PFSK-1 (cell line): Measurements from ENCODE around the gene HMCES.

Experiments
- FOXP2 ChIP-seq: optimal IDR thresholded peaks from 2 replicates; pipeline ENCODE3; 2011; ENCODE audit warnings: borderline replicate concordance, control low read depth, inconsistent platforms; ENCODE audit not compliant: insufficient read depth; ENCODE audit errors: extremely low read length, extremely low read depth
- POLR2AphosphoS5 ChIP-seq: IDR thresholded peaks from 2 replicates; pipeline ENCODE4 v1.6.1; 2012; ENCODE audit warnings: low read depth, mild to moderate bottlenecking, control low read depth, low read length, moderate library complexity
- SIN3A ChIP-seq: IDR thresholded peaks from 2 replicates; pipeline ENCODE4 v1.6.1; 2012; ENCODE audit warnings: mild to moderate bottlenecking, low read length, moderate library complexity, borderline replicate concordance; ENCODE audit not compliant: insufficient read depth
- TAF1 ChIP-seq: IDR thresholded peaks from 2 replicates; pipeline ENCODE4 v1.6.1; 2012; ENCODE audit warnings: low read length, control low read depth, borderline replicate concordance; ENCODE audit not compliant: insufficient read depth
- TF ChIP-seq, protein P1 (sequence below), 2 experiments: IDR thresholded peaks; 2 replicates each; pipeline versions ENCODE4 v1.6.1 to v1.8.0; 2011 to 2012; ENCODE audit warnings: low read depth in 2 of 2, low read length in 2 of 2, control low read depth in 1 of 2, inconsistent platforms in 1 of 2, mild to moderate bottlenecking in 1 of 2, moderate library complexity in 1 of 2; ENCODE audit not compliant: insufficient read depth in 1 of 2

DNA sequence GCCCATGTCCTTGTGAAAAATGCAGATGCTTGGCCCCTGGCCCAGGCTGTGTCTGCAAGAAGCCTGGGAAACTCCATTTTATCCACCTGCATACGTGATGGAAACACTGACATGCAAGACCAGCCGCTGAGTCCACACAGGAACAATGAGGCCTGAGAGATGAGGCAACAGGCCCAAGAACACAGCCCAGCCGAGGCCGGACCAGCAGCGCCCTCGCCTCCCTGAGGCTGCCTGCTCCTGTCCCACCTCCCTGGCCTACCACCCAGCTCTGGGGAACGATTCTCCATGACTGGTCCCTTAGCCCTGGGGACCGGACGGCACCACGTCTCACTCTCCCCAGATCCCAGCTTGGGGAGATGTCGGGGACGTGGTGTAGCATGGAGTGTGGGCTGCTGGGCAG lies 47.5 kb downstream of the HMCES start:
- no peak for TF ChIP-seq TAF1
- TF ChIP-seq, protein P1, sequence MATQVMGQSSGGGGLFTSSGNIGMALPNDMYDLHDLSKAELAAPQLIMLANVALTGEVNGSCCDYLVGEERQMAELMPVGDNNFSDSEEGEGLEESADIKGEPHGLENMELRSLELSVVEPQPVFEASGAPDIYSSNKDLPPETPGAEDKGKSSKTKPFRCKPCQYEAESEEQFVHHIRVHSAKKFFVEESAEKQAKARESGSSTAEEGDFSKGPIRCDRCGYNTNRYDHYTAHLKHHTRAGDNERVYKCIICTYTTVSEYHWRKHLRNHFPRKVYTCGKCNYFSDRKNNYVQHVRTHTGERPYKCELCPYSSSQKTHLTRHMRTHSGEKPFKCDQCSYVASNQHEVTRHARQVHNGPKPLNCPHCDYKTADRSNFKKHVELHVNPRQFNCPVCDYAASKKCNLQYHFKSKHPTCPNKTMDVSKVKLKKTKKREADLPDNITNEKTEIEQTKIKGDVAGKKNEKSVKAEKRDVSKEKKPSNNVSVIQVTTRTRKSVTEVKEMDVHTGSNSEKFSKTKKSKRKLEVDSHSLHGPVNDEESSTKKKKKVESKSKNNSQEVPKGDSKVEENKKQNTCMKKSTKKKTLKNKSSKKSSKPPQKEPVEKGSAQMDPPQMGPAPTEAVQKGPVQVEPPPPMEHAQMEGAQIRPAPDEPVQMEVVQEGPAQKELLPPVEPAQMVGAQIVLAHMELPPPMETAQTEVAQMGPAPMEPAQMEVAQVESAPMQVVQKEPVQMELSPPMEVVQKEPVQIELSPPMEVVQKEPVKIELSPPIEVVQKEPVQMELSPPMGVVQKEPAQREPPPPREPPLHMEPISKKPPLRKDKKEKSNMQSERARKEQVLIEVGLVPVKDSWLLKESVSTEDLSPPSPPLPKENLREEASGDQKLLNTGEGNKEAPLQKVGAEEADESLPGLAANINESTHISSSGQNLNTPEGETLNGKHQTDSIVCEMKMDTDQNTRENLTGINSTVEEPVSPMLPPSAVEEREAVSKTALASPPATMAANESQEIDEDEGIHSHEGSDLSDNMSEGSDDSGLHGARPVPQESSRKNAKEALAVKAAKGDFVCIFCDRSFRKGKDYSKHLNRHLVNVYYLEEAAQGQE (IDR thresholded peaks at IDR 0.05; ENCODE audit: insufficient read depth in 1 of 2, low read depth in 2 of 2, low read length in 2 of 2) = no peak
- TF ChIP-seq POLR2AphosphoS5 = no peak
- TF ChIP-seq SIN3A = no peak
- TF ChIP-seq FOXP2 = no peak
